Posterior cingulate gyrus (tissue), 11 donors: ENCODE measurements around the gene C4BPB.
A peak's percentile ranks its signal among the peaks of the same experiment; 100 is the strongest.

Source experiments
- DNase-seq, 10 donors: peaks; one replicate each; pipeline versions ENCODE4 v3.0.0 to v3.0.0-alpha.2; 2020 to 2021; ENCODE audit warnings: mixed read lengths in 3 of 10
- intact Hi-C: fragments of 100-400 bp; cut with DNase I; formaldehyde crosslinking; loops from one replicate; pipeline ENCODE4 v1.15.1; 2023

Gene C4BPB

DNA sequence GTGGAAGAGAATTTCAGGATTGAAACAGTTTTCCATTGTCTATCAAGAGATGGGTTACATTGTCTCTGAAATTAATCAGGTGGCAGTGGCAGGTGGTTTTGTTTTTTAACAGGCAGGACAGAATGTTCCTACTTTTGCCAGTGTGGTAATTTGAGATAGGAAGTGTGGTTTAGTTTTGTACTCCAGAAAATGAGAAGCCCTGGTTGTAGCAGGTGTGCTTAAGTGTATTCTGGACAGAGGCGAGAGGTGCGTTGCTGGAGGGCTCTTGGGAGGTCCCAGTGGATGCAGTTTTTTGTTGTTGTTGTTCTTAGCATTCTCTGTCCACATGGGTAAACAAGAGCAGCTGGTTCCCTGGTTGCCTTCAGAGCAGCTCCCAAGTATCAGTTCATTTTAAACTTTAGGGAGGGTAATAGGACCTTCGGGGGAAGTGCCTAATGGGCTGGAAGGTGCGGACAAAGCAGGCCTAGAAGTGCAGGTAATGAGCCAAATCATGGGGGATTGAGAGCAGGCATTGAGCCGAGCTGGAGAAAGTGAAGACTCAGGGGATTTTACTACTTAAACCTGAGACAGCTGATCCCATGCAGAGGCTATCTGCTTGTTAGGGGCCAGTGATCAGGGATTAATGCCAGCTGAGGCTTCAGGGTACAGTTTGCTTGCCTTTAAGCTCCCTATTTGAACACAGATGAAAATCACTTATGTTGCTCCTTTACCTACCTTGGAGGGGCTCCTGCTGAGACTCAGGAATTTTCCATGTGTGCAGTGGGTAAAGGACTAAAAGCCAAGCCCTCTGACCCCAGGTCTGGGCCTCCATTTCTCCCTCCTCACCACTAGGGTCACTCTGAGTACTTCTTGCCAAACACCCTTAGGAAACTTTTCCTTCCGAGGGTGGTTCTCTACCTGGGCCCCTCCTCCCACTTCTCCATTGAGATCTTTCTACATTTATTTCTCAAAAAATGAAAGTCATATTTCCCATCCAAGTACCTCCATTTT lies 29.5 kb upstream of the C4BPB start:
- DNase-seq = no peak
- intact Hi-C loops = loop anchor here (10.0 kb wide), 2 partner anchors 266 to 346 kb away; partner anchors contain the start of gene CD55

DNA sequence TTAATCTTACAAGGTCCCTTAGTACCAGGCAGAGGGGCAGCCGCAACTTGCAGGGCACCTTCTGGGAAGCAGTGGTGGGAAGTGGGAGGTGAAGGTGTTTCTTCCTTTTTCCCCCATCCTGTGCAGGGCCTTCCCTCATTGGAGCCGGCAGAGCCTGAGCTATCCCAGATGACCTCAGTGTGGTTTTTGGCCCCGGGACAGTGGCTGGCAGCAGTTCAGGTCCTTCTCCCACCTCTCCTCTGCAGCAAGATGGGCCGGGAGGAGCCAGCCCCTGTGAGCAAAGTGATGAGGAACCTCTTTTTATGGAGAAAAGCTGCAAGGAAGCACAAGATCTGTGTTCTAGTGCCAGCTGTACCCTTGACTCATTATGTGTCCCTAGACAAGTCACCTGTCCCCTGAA lies 28.8 kb upstream of the C4BPB start:
- DNase-seq = no peak
- intact Hi-C loops = loop anchor here (10.0 kb wide), 2 partner anchors 265 to 345 kb away; partner anchors contain the start of gene CD55

DNA sequence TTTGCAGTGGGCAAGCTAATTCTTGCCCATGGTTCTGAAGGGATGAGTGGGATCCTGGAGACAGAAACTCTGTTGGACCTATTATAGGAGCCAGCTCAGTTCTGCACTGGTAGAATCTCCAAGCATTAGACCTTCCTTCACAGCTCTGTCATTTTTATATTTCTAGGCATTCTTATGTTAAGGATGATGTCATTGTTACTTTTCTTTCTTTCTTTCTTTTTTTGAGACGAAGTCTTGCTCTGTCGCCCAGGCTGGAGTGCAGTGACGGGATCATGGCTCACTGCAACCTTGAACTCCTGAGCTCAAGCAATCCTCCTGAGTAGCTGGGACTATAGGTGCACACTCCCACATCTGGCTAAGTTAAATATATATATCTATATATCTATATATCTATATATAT lies 28.1 kb upstream of the C4BPB start:
- no peak for DNase-seq
- intact Hi-C loops = no loop called here

DNA sequence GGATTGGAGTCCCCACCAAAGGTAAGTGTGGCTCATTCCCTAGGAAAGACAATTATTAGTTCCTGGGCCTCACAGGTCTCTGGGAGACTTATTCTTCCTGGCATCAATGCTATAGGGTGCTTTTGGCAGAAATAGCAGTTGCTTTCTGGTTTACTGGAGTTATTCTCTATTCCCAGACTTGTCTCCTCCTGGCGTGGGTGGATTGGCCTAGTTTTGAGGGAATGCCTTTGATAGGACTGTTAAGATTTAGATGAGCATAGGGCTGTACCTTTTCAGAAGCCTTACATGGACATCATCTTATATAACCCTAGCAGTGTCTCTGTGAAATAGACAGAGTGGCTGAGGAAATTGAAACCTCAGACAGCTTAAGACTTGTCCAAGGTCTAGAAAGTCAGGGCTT lies 26.6 kb upstream of the C4BPB start:
- DNase-seq = no peak
- intact Hi-C loops = no loop called here

DNA sequence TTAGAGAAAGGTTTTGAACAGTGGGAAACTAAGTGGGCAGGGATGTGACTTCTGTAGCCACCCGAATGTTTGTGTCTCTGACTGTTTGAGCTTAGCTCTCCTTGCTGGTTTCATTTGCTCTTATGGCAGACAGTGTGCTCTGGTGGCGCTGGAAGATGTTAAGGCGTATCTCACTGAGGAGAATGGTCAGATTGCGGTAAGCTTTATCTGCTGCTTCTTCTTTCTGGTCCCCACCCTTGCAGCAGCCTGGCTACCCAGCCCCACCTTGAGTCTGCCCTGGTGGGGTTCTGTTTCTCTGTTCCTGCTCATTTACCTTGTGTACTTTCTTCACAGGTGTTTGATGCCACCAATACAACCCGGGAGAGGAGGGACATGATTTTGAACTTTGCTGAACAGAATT lies 25.6 kb upstream of the C4BPB start:
- intact Hi-C loops = no loop called here

DNA sequence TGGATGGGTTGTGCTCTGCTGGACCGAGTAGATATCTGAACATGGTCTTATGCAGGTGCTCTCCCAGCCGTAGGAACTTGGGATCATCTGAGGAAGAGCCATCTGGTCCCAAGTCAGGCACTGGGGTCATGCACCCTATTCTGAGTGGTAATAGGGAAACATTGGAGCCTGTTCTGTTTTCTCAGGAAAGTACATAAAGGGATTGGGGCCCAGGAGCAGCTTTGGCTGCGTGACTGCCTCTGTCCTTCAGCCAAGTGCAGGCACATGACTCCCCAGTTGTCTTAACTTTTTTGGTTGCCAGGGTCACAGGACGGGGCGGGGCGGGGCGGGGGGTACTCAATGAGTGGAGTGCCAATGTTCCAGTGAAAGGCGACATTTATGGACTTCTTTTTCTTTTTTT lies 24.1 kb upstream of the C4BPB start:
- peak in 1 of 10 donors; percentile 44 for DNase-seq
- intact Hi-C loops = no loop called here

More for the DNA sequence above, 25.6 kb upstream of the C4BPB start:
- no peak for DNase-seq

DNA sequence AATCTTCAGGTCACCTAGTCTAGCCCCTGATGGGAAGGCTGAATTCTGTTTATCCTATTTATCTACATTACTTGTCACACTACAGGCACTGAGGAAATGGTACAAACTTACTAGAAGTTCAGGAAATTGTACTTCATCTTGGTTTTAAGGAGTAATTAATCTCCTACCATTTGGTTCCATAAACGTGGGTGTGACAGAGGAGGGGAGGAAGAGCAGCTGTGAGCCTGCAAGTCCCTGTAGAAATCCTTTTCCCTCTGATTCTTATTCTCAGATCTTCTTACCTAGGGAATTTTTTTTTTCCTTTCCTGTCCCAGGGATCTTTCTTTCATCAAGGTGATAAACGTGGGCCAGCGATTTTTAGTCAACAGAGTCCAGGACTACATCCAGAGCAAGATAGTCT lies 21.5 kb upstream of the C4BPB start:
- no peak for DNase-seq

DNA sequence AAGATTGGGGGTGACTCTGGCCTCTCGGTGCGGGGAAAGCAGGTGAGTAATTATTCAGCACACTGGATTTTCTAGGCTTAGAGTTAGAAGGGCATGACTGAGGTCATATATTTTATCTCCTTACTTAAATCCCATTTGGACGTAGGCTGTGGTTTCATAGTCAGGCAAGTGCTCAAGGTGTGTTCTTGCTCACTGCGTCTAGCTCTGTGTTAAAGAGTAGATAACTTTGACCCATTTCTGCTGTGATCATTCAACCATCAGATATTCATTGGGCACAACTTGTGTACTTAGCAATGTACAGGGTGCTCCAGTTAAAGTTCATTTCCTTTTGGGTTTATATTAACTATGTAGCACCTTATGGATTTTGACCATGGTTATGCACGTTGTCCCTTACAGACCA lies 21.0 kb upstream of the C4BPB start:
- intact Hi-C loops = no loop called here
- DNase-seq = no peak

More for the DNA sequence above, 21.5 kb upstream of the C4BPB start:
- intact Hi-C loops = no loop called here

DNA sequence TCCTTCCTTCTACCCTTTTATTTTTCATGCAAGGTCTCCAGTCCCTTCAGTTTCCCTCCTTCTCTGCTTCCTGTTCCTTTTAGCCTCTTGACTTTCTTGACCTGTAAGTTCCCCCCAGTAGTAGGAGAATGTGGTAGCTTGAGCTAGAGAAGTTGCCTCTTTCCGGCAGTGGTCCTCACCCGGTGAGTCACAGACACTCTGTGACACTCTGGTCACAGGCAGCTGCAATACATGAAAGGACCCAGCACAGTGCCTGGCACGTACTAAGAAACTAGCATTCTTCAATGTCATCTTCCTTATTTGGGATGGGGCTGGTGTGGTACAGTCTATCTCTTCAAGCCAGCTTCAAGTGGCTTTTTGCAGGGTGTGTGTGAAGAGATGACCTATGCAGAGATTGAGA lies 19.6 kb upstream of the C4BPB start:
- intact Hi-C loops = no loop called here
- DNase-seq = no peak

DNA sequence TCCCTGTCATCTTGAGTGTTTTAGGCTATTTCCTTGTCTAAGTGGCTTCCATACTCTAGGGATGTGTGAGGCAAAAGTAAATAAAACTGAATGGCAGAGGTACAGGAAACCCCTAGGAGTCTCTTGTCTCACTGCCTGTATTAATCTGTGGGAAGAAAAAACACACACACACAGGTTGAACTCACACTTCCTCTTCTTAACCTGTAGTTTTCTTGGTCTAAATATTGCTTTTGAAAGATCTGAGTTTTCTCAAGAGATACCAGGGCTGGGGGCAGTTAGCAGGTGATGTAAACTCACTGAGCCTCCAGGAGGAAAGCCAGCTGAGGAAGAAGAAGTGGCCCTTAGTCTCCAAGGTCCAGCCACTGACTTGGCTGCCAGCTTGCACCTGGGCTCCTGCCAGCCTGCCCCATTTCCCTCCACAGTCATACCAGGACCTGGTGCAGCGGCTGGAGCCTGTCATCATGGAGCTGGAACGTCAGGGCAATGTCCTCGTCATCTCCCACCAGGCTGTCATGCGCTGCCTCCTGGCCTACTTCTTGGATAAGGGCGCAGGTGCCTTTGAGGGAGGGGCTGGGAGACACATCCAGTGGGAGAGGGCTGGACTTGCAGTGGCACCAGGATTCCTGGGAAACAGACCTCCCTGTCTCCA lies 18.7 kb upstream of the C4BPB start:
- intact Hi-C loops = no loop called here

DNA sequence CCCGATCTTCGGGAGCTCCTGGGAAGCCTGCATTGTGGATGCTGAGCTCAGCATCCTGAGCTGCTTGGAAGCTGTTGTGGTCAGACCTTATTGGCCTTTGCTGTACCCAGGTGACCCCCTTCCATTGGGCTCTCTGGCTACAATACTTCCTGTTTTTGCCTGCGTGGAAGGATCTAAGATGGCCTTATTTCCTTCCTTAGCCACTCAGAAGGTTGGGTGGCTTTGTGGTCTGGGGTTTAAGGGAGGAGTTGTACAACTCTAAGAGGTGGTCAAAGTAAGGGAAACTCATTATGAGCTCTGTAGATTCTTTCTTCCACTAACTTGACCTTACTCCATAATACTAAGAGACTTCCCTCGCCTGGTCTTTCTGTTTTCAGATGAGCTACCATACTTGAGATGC lies 17.8 kb upstream of the C4BPB start:
- DNase-seq = no peak
- intact Hi-C loops = no loop called here

More for the DNA sequence above, 18.7 kb upstream of the C4BPB start:
- no peak for DNase-seq

DNA sequence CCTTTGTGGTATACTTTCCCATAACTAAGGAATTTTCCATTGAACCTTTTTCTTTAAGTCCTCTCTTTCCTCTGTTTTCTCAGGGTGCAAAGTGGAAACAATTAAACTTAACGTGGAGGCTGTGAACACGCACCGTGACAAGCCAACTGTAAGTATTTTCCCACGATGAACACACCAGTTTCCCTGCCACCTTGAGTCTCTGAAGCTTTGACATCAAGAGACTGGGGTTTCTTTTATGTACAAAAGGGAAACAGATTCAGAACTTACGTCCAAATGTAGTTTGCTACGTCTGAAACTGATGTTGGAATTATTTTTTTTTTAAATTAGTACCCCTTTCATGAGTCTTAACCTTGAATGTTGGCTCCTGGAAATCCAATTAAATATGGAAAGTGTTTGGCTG lies 17.2 kb upstream of the C4BPB start:
- no peak for DNase-seq
- intact Hi-C loops = no loop called here

DNA sequence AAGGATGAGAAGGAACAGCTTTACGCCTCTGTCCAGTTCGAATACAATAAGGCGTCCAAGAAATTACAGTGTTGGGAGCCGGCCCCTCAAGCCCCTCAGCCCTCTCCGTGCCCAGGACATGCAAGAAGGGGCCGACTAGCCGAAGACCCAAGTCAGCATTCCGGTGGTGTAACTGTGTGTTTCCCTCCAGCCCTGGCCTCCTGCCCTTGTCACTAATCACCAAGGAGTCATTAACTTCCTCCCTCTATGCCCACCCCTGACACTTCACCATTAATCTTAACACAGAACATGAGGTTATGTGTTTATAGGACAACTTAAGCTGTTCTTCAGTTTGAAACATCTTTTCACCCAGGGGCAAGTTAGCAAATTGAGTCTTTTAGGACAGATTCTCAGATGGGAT lies 16.4 kb upstream of the C4BPB start:
- DNase-seq = no peak
- intact Hi-C loops = no loop called here

DNA sequence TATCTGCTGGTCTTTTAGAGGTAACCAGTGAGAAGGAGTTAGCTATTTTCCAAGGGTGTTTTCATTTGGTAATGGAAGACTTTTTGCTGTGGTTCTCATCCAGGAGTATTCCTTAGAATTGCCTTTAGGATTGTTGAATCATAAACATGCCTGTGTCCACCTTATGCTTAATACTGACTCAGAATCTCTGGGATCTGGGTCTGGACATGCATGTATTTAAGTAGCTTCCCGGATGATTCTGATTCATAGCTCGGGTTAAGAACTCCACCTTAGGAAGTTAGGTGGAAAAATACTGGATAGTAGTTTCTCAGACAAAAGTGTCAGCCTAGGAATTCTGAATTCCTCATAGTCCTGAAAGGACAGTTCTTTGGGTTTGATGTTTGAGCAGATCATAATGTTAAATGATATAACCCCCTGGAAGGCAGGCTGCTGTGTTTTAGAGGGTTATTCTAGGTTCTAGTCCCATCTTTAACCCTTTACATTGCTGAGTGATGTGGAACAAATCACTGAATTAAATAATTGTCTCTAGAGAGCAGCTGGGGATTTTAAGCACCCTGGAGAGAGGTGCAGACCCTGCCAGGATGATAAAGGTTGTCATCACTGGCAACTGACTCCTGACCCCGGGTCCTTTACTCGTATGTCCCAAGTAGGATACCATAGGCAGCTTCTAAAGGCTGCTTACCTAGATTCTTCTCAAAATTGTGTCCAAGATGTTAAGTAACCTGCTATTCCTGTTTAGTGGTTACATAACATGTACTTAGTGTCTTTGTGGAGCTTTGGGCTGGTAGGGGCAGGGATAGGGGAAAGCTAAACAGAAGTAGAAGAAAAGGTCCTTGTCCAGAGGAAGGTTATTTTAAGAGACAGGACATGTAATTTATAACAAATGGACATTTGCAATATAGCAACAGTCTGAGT lies 14.5 kb upstream of the C4BPB start:
- no peak for DNase-seq
- intact Hi-C loops = no loop called here

DNA sequence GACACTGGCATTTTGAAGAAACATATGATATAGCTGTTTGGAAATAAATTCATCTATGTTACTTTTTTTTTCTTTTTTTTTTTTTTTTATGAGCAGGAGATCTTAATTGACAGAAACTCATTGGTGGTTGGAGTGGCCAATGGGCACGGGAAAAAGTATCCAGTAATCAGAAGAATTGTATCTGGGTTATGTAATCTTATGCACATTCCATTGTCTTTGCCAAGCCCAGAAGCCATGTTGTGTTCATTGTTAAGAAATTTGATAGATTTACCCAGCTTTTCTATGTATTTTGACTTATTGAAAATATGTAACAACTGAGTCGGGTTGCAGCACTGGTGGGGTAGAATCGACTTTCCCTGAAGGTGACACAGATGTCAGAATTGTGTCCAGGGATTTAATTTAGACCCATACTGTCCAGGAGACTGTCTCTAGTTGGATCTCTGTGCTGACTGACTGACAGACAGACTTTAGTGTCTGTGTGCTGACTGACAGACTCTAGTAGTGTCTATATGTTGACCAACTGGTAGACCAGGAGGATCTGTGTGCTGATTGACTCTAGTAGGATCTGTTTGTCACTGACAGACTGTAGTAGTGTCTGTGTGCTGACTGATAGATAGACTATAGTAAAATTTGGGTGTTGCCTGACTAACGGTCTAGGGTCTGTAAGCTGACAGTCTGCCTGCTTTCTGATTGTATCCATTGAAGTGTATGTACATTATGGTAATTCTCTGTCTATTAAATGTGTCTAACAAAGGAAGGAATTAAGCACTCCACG lies 12.3 kb upstream of the C4BPB start:
- intact Hi-C loops = loop anchor here (2.0 kb wide), 1 partner anchor 26 kb away; the partner anchor contains the start of gene YOD1

DNA sequence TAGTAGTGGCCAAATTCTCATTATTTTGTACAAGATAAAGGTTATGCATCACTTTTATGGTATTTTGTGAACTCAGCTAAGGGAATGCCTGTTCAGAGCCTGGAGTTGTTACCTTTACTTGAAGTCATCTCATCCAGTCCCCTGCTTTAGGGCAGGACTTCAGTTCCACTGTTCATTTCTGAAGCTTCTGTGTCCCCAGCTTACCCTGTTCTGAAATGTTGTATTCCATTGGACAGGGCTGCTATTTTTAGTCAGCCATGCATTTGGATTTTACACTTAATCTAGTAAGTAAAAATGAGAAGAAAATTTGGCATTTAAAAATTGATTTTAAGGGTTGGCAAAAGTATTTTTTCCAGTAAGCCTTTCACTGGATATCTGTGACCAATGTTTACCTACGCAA lies 11.6 kb upstream of the C4BPB start:
- intact Hi-C loops = loop anchor here (2.0 kb wide), 1 partner anchor 26 kb away; the partner anchor contains the start of gene YOD1

More for the DNA sequence above, 12.3 kb upstream of the C4BPB start:
- DNase-seq = no peak

DNA sequence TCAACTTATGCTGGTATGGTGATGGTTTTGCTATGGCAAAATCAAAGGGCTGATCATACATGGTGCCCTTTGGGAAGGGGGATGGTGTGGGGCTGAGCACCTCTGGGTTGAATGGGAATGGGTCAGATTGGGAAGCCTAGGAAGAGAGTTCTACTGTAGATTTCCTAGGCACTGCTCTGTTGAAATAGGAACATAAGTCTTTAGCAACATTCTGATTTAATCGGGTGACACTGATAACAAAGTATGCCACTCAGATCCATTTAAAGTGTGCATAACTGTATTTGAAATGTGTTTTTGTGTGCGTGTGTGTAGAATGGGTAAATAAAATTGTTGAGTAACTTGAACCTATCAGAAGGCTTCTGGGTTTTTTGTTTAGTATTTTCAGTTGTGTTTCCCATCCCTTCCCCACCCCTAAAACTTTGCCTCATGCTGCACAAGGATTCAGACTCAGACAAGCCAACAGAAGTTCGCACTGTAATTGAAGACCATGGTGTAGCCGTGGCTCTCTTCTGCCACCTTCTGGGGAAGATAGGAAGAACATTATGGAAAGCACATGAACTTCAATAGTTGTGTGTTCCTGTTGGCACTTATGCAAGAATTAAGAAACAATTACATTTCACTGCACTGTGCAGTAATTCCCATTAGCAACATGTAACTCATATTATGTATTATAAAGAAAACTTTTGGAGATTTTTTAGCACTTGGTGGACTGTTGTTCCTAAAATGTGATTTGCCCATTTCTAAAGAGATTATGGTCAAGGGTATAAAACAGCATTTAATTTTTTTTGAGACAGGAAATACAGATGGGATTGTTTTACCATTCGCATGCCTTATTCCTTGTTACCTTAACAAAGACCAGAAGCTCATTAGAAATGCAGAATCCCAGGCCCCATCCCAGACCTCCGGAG lies 10.9 kb upstream of the C4BPB start:
- intact Hi-C loops = loop anchor here (2.0 kb wide), 1 partner anchor 27 kb away; the partner anchor contains the start of gene YOD1
- DNase-seq = peak in 6 of 10 donors; percentile 28 to 86 (median 54)

More for the DNA sequence above, 11.6 kb upstream of the C4BPB start:
- no peak for DNase-seq

DNA sequence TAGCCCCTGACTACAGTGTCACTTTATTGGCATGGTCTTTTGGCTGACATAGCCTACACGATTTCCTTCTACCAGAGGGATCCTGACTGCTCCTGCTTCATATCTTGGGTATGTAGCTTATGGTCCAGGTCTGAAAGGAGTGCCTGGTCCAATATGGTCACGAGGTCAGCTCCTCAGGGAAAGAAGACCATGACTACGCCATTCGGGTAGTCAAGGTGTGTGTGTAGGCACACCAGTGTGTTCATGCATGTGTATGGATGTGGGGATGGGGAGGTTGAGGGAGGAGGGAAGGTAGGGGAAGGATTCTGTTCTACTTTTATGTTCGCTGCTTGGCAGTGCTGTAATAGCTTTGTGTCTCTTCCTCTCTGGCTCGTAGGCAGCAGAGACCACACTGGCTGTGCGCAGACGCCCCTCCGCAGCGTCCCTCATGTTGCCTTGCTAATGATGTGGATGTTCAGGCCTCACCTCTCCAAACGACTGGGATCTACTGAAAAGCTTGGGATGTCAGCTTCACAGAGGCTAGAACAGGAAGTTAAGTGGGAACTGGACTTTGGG lies 10.0 kb upstream of the C4BPB start:
- DNase-seq = no peak
- intact Hi-C loops = no loop called here
